ENCODE results near the gene DIS3L.
A peak's percentile ranks its signal among the peaks of the same experiment; 100 is the strongest.
"Not testable (repeated sequence)": the region's sequence is repeated elsewhere in the genome, so short reads cannot be mapped to it uniquely, and the experiment has no call there.

The DIS3L gene

GRCh38 chr15:66278671-66279070, 14.7 kb upstream of the DIS3L start:
- DNase-seq, result no peak

DNA sequence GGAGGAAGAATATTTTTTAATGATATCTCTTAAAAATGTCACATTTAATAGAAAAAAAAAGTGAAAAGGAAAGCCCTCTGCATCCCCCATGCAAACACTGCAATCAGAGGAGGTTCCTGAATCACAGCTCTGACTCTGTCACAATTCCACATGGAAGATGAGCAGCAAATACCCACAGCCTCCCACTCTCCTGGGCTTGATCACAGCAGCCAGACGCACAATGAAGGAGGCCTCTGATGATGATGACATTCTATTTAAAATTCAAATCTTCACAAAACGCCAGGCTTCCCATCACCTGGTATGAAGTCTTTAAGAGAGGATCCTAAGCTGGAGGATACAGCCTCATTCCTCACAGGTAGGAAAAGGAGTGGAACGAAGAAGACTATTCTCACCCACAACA, 9.1 kb upstream of the DIS3L start:
- DNase-seq, result no peak

DNA sequence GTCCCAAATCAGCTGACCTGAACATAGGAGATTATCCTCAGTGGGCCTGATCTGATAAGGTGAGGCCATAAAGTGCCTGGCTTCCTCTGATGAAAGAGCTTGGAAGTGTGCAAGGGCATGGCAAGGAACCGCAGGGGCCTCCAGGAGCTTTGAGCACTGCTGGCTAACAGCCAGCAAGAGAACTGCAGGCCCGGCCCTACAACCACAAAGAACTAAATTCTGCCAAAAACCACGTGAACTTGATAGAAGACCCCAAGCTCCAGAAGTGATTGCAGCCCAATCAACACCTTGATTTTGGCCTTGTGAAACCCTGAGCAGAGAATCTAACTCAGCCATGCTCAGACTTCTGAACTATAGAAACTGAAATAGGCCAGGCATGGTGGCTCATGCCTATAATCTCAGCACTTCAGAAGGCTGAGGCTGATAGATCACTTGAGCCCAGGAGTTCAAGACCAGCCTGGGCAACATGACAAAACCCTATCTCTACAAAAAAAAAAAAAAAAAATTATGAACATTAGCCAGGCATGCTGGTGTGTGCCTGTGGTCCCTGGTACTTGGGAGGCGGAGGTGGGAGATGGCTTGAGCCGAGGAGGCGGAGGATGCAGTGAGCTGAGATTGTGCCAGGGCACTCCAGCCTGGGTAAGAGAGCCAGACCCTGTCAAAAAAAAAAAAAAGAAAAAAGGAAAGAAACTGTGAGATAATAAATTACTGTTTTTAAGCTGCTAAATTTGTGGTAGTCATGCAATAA, 7.7 kb upstream of the DIS3L start:
- DNase-seq, result no peak

- no peak for DNase-seq
Measured at GRCh38 chr15:66287461-66288057, 5.8 kb upstream of the DIS3L start.

GRCh38 chr15:66288093-66288492, 5.3 kb upstream of the DIS3L start:
- DNase-seq, result no peak

DNA sequence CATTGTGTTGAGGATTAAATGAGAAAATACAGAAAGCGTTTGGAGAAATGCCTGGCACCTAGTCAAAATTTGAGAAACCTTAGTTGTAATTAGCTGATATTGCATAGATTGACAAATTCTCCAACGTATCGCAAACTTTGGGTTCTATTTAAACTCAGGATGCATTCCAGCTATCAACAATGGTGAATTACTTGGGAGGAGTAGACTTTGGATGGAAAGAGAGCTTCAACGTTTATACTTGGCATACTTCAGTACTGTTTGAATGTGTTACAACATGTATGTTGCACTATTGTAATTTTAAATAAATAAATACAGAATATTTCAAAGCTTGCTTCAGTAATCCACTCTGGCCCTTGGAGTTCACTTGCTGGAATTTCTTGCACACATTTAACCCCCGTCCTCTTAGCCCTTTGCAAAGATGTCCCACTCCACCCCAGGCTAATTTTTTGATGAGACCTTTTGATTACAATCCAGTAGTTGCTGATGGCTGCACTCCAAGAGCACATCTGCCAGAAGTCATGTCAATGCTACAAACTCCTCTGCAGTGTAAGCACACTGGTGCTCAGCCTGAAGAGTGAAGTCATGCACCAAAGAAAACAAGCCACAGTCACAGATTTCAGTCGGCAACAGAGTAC, 4.7 kb upstream of the DIS3L start:
- DNase-seq, result no peak

GRCh38 chr15:66290007-66290406, 3.4 kb upstream of the DIS3L start:
- no peak for DNase-seq

DNA sequence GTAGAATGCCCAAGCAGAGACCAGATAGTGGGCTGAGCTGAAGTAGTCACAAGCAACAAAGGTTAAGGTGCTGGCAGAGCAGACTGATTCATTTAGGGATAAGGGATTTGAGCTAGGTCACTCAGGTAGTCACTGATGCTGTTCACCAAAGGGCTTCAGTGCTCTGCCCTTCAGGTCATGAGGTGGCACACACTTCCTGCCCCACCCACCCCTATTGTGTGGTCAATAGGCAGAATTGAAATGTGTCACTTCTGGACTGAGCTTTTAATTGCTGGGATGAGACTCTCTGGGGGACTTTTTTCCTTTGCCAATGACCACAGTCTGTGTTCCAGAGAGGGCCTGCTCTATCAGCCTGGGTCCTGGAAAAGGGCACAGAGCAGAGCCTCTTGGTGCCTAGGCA, 2.9 kb upstream of the DIS3L start:
- DNase-seq, result no peak

DNA sequence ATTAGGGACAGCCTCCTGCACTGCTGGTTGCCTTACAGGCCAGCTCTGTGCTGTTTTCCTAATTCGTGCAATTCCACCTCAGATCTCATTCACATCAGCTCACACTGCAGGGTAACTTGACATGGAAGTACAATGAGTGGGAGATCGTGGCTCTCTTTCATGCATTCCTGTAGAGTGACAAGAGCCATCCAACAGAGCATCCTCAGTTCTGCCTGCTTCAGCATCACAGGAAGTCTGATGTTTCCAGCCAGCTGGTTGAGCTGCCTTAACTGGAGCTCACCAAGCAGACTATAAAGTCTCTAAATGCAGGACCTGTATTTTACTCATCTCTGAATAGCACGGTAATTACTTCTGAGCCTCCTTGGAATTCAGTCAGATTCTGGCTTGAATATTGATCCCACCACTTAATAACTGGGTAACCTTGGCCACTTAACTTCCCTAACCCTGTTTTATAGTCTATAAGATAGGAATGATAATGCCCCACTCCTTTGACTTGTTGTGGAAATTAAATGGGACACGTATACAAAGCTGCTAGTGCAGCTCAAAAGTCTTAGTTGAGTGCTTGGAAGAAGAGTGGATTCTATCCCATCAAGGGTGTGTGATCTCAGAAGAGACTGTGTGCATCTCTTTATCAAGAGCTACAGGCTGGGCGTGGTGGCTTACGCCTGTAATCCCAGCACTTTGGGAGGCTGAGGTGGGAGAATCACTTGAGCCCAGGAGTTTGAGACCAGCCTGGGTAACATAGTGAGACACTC, 1.4 kb upstream of the DIS3L start:
- DNase-seq, result no peak

GRCh38 chr15:66292571-66293418, 573 bp upstream of the DIS3L start:
- no peak for DNase-seq

DNA sequence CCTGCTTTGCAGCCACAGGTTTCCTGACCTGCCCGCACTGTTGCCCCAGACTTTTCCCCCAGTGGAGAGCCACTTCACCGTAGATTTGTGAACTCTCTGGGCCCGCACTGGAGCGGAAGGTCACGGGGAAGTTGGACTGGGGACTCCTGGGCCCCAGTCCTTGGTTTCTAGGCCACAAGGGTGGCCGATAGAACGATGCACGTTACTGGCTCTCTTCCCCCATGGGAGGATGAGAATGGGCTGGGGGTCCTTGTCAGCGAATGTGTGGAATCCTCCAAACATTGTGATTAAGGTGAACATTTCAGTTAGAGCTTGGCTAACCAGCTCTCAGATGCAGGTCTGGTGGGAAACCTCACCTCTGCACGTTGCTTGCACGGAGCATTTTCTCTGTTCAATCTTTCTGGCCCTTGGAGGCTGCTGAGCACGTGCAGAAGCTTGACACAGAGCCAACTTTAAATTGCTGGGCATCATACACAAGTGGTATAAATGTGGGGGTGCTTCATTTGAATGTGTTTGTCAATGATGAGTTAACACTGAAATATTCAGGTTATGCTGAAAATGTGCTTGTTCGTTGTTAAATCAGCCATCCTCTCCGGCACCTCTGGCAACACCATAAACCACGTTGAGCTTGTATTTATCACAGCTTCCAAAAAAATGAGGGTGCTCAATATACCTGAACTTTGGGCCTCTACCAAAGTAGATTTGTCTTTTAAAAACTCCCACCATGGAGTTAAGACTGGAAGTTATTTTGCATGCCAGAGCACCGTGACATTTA, 976 bp downstream of the DIS3L start:
- peak; percentile 17 for DNase-seq

DNA sequence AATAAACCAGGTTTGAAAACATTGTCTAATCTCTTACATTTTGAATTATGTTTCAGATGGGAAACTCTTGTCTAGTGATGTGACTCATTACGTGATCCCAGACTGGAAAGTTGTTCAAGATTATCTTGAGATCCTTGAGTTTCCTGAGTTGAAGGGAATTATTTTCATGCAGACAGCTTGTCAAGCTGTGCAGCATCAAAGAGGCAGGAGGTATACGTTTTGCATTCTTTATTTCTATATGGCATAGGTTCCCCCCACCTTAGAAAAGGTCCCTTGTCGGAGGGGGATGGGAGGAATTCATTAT, 1.5 kb downstream of the DIS3L start:
- DNase-seq, result no peak

DNA sequence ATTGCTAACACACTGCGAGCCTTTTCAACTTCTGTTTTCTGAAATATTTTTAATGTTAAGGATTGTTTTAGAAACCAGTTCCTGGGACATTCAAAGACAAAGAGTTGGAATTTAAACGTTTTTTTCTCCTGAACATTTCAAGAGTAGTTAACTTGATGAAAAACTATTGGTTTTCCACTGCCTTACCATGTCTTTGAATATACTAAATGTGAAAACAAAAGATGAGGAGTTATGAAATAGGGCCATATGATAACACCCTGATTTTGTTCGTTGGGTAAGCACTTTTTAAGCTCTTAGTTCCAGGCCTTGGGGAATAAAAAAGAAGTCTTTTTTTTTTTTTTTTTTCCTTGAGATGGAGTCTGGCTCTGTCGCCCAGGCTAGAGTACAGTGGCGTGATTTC, 2.8 kb downstream of the DIS3L start:
- DNase-seq, result no peak

- no peak for DNase-seq
Measured at GRCh38 chr15:66298803-66299251, 5.5 kb downstream of the DIS3L start.

DNA sequence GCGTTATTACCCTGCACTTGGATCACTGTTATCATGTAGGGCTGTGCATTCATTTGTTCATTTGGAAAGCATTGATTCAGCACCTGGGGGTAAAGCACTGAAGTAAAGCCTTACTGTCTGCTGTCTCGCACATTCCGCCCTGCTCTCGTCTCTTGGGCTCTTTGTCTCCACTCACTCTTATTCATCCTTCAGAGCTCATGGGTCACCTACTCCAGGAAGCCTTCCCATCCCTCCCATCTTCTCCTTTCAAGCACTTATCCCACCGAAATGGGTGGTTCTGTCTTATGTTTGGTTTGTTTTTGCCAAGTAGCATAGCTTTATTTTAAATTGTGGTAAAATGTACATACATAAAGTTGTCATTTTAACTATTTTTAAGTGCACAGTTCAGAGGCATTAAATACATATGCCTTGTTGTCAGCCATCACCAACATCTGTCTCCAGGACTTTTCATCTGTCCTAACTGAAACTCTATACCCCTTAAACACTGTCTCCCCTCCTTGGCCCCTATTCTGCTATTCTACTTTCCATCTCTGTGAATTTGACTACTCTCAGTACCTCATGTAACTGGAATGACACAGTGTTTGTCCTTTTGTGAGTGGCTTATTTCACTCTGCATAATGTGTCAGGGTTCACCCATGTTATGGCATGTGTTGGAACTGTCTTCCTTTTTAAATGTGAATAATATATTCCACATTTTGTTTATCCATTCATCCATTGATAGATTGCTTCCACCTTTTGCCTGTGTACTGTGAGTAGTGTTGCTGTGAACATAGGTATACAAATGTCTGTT, 9.3 kb downstream of the DIS3L start:
- DNase-seq, result no peak

DNA sequence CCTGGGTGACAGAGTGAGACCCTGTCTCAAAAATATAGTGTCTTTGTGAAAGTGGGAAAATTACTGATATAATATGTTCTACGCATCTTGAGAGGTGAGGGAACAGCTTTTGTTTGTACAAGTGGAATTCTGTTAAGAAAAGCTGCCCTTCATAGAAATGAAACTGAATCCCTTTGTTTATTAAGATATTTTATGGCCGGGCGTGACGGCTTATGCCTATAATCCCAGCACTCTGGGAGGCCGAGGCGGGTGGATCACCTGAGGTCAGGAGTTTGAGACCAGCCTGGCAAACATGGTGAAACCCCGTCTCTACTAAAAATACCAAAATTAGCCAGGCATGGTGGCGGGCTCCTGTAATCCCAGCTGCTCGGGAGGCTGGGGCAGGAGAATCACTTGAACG, 11.1 kb downstream of the DIS3L start:
- DNase-seq, result not testable (repeated sequence)

DNA sequence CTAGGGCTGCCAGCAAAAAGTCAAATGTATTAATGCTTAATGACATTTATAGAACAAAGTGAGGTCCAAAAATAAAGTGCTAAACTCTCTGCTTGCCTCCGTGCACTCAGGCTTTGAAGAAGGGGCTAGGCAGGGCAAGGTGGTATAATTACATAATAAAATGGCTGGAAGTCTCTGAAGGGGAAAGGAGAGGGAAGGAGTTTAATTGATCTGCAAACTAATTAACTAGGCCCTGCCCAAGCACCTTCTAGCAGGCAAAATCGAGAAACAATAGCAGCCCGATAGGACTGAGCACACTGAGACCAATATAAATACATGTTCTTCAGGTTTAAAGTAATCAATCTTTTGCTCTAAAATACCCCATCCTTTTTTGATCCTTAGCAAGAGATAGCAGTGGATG, 13.0 kb downstream of the DIS3L start:
- DNase-seq, result no peak

DNA sequence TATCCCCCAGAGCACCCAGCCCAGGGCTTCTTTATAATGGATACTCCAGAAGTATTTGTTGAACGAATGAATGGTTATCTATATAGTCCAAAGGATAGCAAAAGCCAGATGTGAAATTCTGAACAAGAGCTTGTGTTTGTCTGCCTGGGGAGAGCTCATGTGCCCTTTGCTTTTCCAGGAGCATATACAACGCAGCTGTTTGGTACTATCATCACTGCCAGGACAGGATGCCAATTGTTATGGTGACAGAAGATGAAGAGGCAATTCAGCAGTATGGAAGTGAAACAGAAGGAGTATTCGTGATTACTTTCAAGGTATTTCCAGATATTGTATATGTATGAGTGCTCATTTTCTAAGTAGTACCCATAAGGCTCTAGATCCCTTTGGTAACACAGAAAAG, 15.2 kb downstream of the DIS3L start:
- DNase-seq, result no peak

GRCh38 chr15:66309828-66310227, 16.5 kb downstream of the DIS3L start:
- DNase-seq, result no peak

- no peak for DNase-seq
Measured at GRCh38 chr15:66310786-66311185, 17.4 kb downstream of the DIS3L start.

DNA sequence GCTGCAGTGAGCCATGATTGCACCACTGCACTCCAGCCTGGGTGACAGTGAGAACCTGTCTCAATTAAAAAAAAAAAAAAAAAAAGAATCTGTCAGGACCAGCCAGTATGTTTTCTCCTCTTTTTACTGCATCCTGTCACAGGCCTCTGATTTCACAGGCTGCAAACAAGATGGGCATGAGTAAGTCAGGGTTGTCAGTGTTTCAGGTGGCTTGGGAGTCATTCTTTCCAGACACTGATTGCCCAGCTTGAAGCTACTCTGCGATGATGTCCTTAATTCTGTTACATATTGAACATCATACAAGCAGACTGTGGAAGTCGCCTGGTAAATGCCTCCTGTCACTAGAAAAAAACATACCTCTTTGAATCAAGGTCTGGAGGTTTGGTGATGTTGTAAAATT, 18.8 kb downstream of the DIS3L start:
- DNase-seq, result no peak

Data from T1000 (cell line).